ENCODE data around the gene SIGLEC12. TPM values are rescaled to one million over a fixed set of nuclear protein-coding genes. Genes with fewer than 3 reads are reported as not detected.

SIGLEC12 gene
- total RNA-seq, 1 experiment from 2014 or later: not detected

DNA sequence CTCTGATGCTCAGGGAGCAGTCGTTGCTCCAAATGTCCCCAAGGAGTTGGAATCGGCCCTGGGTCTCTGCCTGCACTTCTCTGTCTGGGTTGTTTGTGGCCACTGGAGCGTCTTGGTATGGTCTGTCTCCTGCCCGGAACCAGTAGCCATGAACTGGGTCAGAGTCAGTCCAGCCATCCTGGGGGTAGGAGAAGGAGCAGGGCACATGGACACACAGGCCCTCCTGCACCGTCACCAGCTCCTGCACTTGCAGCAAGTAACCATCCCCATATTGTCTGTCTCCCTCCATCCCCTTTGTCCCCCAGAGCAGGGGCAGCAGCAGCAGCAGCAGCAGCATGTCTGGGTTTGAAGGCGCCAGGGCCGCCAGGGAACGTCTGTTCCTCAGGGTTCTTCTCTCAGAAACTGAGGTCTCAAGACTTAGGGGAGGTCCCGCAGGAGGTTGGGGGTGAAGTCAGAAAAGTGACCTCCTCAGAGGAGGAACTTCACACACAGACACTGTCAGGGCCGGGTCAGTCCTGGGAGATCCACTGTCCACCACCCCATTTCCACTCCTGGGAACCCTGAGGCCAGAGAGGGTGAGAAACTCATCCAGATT lies 43.5 kb downstream of the SIGLEC12 start, which contains the start of gene SIGLEC8:
Gene SIGLEC8 (minus strand): TSS at position 404 of the 595 bp plus-strand sequence. CDS start 67 bp downstream, at position 337.
- CTCF ChIA-PET: no interaction called here
- Mint-ChIP-seq H3K9me3 (ENCODE audit: unreplicated experiment) (no peaks in the 10 kb centered on the region), H3K4me1 (ENCODE audit: low read depth, unreplicated experiment) (no peaks in the 10 kb centered on the region), H3K4me3 (ENCODE audit: unreplicated experiment) (no peak within 1 kb of the TSS), H3K27ac (ENCODE audit: unreplicated experiment) (no peak within 1 kb of the TSS), H3K36me3 (ENCODE audit: insufficient read depth, unreplicated experiment) (no peaks in the 10 kb centered on the region), H3K27me3 (ENCODE audit: insufficient read depth, unreplicated experiment) (peaks cover 12% of the 10 kb centered on the region)
- H3K4me3 ChIP-seq (ENCODE audit: low read depth, low read length): no peak within 1 kb of the TSS
- no peaks in the 10 kb centered on the region for H3K27me3 ChIP-seq (replicated peaks; ENCODE audit: control insufficient read depth, insufficient read depth, low read length)
- TF ChIP-seq, protein P1, sequence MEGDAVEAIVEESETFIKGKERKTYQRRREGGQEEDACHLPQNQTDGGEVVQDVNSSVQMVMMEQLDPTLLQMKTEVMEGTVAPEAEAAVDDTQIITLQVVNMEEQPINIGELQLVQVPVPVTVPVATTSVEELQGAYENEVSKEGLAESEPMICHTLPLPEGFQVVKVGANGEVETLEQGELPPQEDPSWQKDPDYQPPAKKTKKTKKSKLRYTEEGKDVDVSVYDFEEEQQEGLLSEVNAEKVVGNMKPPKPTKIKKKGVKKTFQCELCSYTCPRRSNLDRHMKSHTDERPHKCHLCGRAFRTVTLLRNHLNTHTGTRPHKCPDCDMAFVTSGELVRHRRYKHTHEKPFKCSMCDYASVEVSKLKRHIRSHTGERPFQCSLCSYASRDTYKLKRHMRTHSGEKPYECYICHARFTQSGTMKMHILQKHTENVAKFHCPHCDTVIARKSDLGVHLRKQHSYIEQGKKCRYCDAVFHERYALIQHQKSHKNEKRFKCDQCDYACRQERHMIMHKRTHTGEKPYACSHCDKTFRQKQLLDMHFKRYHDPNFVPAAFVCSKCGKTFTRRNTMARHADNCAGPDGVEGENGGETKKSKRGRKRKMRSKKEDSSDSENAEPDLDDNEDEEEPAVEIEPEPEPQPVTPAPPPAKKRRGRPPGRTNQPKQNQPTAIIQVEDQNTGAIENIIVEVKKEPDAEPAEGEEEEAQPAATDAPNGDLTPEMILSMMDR (IDR thresholded peaks at IDR 0.05; ENCODE audit: insufficient read depth in 1 of 2, low read depth in 1 of 2, low read length in 1 of 2, severe bottlenecking in 1 of 2, unreplicated experiment in 1 of 2): no peak
- H3K4me1 ChIP-seq: no peaks in the 10 kb centered on the region
- intact Hi-C loops (cut with micrococcal nuclease; ENCODE audit: unreplicated experiment): no loop called here
- H3K9me3 ChIP-seq: 0 out of 2 replicates have a peak, but pooled peaks cover 2% of the 10 kb centered on the region
- POLR2A ChIA-PET: no interaction called here
- no TSS peak for BruUV-seq (replicated peaks)
- DNase-seq: no peak
- H3K36me3 ChIP-seq (ENCODE audit: control insufficient read depth, insufficient read depth, low read length): no peaks in the 10 kb centered on the region

DNA sequence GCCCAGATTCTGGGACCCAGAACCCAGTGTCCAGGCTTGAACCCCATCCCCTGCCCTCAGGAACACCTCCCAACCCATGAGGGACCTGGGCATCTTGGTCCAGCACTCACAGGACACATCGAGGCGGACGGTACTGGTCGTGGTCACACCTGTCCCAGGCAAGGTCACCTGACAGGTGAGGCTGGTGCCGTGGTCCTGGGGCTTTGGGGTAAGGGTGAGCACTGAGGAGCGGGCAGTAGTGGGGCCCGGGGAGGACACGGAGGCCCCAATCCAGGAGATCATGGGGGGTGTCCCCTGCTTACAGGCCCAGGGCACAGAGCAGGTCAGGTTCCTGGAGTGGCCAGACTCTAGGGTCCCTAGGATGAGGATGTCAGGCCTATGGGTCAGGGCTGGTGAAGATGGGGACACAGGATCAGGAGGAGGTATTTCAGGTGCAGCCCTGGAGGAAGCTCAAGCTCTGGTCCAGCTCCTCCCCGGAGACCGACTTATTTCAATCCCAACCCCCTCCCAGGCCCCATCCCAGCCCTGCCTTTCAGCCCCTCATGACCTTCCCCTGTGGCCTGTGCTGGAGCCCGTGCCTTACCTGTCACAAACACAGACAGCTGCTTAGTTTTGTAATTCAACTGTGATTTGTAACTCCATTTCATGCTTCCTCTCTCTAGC lies 44.1 kb downstream of the SIGLEC12 start:
- no peaks in the 10 kb centered on the region for H3K4me1 ChIP-seq
- no TSS peak for BruUV-seq (replicated peaks)
- no peak for DNase-seq
- TF ChIP-seq, protein P1 (IDR thresholded peaks at IDR 0.05; ENCODE audit: insufficient read depth in 1 of 2, low read depth in 1 of 2, low read length in 1 of 2, severe bottlenecking in 1 of 2, unreplicated experiment in 1 of 2): no peak
- ChIA-PET POLR2A (no interaction called here), CTCF (no interaction called here)
- H3K4me1 Mint-ChIP-seq (ENCODE audit: low read depth, unreplicated experiment): no peaks in the 10 kb centered on the region
- intact Hi-C loops (cut with micrococcal nuclease; ENCODE audit: unreplicated experiment): no loop called here
- H3K9me3 ChIP-seq: 0 out of 2 replicates have a peak, but pooled peaks cover 2% of the 10 kb centered on the region
- no peak overlapping the region for H3K4me3 ChIP-seq (ENCODE audit: low read depth, low read length)
- H3K9me3 Mint-ChIP-seq (ENCODE audit: unreplicated experiment): no peaks in the 10 kb centered on the region
- no peak overlapping the region for H3K27ac Mint-ChIP-seq (ENCODE audit: unreplicated experiment)
- no peak overlapping the region for H3K4me3 Mint-ChIP-seq (ENCODE audit: unreplicated experiment)
- no peaks in the 10 kb centered on the region for H3K36me3 Mint-ChIP-seq (ENCODE audit: insufficient read depth, unreplicated experiment)
- H3K36me3 ChIP-seq (ENCODE audit: control insufficient read depth, insufficient read depth, low read length): no peaks in the 10 kb centered on the region
- H3K27me3 Mint-ChIP-seq (ENCODE audit: insufficient read depth, unreplicated experiment): peaks cover 12% of the 10 kb centered on the region
- no peaks in the 10 kb centered on the region for H3K27me3 ChIP-seq (replicated peaks; ENCODE audit: control insufficient read depth, insufficient read depth, low read length)

DNA sequence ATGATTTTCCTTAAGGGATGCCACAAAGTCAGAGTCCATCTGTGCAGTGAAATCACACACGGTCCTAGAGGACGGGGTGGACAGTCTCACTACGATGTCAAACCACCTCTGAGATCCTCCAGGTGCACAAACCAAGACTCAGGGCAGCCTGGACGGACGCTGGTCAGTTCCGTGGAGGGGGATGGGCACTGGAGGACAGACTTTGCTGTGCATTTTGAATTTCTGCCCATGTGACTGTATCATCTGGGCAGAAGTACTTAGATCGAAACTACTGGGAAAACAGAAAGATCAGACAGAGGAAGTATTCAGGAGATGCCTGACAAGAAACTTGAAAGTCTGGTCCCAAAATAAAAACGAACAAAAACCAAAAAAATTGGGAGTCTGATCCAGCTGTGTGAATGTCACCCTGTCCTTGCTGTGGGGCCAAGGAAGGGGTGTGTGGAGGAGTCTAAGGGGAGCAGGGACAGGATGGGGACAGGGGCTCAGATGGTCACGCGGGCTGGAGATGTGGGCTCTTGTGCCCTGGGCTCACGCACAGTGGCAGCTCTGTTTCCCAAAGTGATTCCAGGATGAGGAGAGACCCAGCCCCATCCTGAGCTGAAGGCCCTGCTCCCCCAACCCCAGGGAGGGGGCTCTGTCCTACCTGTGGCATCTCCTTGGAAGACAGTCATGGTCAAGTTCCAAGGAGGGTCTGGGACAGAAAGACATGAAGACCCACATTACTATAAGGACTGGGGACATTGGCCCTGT lies 44.9 kb downstream of the SIGLEC12 start:
- Histone ChIP-seq H3K4me1 (no peaks in the 10 kb centered on the region), H3K4me3 (ENCODE audit: low read depth, low read length) (no peak overlapping the region), H3K36me3 (ENCODE audit: control insufficient read depth, insufficient read depth, low read length) (no peaks in the 10 kb centered on the region), H3K9me3 (0 out of 2 replicates have a peak, but pooled peaks cover 2% of the 10 kb centered on the region), H3K27me3 (replicated peaks; ENCODE audit: control insufficient read depth, insufficient read depth, low read length) (no peaks in the 10 kb centered on the region)
- Mint-ChIP-seq H3K36me3 (ENCODE audit: insufficient read depth, unreplicated experiment) (no peaks in the 10 kb centered on the region), H3K4me3 (ENCODE audit: unreplicated experiment) (no peak overlapping the region), H3K4me1 (ENCODE audit: low read depth, unreplicated experiment) (no peaks in the 10 kb centered on the region), H3K27ac (ENCODE audit: unreplicated experiment) (no peak overlapping the region), H3K27me3 (ENCODE audit: insufficient read depth, unreplicated experiment) (peaks cover 12% of the 10 kb centered on the region), H3K9me3 (ENCODE audit: unreplicated experiment) (no peaks in the 10 kb centered on the region)
- intact Hi-C loops (cut with micrococcal nuclease; ENCODE audit: unreplicated experiment): no loop called here
- no peak for DNase-seq
- no TSS peak for BruUV-seq (replicated peaks)
- CTCF ChIA-PET: no interaction called here
- POLR2A ChIA-PET: no interaction called here
- TF ChIP-seq, protein P1 (IDR thresholded peaks at IDR 0.05; ENCODE audit: insufficient read depth in 1 of 2, low read depth in 1 of 2, low read length in 1 of 2, severe bottlenecking in 1 of 2, unreplicated experiment in 1 of 2): no peak

All from Caco-2 (cell line).